HG02840 (cell line): ENCODE data around the gene ITIH6.
"Not testable (repeated sequence)": the region's sequence is repeated elsewhere in the genome, so short reads cannot be mapped to it uniquely, and the experiment has no call there.

Experiments
- ATAC-seq: cut with Tn5 transposase; IDR thresholded peaks from one replicate; pipeline ENCODE4 v1.9.1; 2021; ENCODE audit warnings: mild to moderate bottlenecking, moderate library complexity, moderate number of reproducible peaks; ENCODE audit not compliant: unreplicated experiment, low FRiP score

Gene ITIH6

GRCh38 chrX:54807524-54808108 is 9.6 kb upstream of the ITIH6 start, which contains the start of gene MAGED2:
MAGED2 (plus strand) TSS chrX:54807745; CDS start chrX:54809332, 1,587 bp downstream.
- no peak for ATAC-seq

DNA sequence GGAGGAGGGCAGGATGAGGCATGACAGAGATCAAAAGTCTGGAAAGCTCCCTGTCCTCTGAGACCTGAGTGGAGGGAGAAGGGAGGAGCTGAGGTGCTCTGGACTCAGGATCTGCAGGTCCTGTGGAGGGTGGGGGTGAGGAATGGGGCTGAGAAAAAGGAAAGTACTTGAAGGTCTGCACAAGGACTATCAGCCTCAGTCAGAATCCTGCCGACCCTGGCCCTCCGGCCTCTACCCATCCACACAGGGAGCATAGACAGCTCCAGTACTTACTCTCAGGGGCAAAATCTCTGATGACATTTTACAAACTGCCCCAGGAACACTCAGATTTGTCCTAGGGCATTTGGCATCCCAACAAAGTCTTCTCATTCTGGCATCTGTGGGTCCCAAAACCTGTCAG is 991 bp upstream of the ITIH6 start:
- ATAC-seq, result no peak

- no peak for ATAC-seq
These were observed 3.3 kb downstream of the ITIH6 start for GRCh38 chrX:54794795-54795194.

DNA sequence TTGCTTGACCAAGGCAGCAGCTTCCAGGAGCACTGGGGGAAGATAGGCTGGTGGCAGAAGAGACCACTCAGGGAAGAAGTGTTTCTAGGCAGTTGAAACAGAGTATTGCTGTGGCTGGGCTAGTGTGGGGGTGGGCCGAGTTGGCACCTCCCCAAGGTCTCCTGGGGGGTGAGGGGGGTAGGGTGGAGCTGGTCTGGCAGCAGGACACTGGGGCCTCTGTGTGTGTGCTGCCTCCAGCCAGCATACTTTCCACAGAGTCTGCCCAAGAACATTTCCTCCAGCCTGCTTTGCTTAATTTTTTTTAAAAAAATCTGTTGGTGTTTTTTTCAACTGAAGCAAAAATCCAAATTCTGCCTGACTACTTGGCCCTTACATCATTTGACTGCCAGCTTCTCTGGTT is 4.0 kb downstream of the ITIH6 start:
- ATAC-seq, result no peak

DNA sequence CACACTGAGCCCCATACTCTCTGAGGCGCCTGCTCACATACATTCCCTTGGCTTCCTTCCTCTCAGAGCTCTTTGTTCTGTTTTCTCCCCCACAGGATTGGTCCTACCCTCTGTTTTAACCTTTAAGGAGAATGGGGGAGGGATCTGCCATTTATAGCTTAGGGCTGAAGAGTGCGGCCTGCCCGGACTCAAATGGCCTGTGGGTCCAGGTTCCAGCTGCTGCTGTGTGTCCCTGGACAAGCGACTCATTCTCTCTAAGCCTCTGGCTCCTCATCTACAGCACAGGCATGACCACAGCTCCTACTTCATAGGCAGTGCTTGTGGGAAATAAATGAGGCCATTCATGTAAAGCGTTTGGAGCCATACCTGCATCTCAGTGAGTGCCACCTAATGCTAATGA is 8.7 kb downstream of the ITIH6 start:
- ATAC-seq, result not testable (repeated sequence)

- no peak for ATAC-seq
These were observed 9.6 kb downstream of the ITIH6 start for GRCh38 chrX:54788446-54788845.

DNA sequence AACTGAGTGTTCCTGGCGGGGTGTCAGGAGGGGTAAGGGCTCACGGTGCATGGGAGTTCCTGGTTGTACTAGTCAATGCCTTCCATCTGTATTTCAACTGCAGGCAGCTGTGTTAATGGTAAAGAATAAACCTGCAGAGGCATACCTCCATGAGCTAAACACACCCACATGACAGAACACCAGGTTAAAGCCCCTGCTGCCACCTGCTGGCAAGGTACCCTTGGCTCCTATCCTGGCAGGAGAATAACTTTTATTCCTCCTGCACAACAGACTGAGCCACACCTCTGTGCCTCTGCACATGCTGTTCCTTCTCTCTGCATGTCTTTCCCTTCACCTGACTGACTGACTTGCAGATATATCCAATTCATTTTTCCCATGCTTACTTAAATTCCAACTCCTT is 11.1 kb downstream of the ITIH6 start:
- ATAC-seq, result no peak

GRCh38 chrX:54785901-54786300 is 12.2 kb downstream of the ITIH6 start:
- ATAC-seq, result no peak

DNA sequence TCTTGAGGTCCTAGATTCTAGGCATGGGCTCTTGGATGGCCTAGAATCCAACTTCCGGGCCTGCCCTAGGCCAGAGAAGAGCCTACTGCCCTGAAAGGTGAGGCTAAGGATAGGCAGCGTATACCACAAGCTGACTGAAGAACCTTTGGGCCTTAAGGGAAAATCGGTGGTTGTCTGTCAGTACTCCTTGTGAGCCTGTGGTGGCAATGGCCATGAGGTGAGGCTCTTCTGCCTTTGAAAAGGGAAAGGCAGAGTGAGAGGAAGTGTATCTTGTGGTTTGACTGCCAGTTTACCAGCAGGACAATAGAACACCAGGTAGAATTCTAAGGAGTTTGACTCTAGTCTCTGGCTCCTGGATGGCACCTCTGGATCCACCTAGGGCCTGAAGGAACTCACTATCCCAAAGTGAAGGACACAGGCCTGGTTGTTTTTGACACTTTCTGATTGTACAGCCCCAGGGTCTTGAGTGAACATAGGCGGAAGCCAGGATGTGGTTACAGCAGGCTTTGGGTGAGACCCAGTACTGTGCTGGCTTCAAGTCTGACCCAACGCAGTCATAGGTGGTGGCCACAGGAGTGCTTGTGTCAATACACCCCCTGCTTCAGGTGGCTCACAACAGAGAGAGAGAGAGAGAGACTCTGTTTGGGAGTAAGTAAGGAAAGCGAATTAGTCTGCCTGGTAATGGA is 20.9 kb downstream of the ITIH6 start:
- ATAC-seq, result no peak

GRCh38 chrX:54776061-54776460 is 22.0 kb downstream of the ITIH6 start:
- no peak for ATAC-seq

DNA sequence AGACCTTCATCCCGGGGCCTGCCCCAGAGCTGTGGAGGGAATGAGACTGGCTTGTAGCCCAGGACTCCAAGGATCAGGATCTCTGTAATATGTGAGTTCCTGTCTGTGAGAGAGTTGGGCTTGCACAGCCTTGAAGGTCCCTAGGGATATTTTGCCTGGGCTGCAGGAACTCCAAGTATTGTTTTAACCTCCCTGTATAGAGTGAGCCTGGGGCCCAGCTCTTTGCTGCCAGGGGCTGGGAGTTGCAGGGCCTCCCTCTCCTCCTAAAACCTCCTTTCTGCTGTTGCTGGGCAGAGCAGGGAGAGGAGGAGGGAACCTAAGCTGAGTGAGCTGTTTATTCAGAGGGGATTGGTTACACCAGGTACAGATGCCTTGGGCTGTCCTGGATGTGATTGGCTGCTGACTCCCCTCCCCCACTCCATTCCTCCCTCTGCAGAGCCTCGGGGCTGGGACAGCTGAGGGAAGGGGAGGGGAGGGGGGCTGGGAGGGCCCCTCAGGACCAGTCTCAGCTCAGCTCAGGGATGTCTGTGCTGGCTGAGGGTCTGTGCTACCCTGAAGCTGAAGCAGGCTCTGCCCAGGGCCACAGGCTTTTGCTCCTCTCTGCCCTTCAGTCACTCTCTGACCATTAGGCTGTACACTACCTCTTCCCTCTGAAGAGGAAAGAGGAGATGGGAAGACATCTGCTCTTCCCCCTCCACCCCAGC is 23.5 kb downstream of the ITIH6 start:
- ATAC-seq, result not testable (repeated sequence)

DNA sequence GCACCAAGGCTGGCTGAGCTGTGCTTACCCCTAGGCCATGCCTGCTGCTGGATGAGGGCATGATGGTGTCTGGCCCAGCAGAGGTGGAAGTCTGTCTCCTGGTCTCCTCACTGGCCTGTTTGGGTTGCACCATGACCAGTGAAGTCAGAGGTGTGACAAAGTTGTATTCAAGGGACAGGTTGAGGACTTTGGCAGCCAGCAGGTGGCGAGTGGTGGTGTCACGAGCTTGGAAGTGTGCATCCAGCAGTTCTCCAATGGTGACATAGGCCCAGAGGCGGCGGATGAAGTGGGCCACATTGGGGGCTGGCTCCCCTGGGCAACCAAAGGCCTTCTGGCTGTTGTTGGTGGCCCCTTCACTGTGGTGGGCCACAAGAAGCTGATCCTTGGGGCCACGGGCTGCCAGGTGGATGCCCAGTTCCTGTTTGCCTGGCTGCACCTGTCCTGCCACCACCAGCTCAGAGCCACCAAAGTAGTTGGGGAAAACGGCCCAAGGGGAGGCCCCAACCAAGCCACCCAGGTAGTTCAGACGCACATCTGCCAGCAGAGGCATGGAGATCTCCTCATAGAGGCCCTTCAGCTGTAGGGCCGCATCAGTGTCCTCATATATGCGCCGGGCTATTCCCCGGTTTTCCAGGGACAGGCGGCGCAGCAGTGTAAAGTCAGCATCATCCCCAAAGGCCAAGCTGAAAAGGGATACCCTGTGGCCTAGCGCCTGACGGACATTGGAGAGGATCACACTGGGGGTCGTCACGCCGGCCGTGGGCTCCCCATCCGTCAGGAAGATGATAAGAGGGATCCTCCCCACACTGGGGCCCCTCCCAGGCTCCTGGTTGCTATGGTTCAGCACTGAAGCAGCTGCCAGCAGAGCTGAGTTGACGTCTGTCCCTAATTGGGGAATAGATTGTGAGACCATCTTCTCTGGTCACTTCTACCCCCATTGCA is 39.7 kb downstream of the ITIH6 start:
- no peak for ATAC-seq

DNA sequence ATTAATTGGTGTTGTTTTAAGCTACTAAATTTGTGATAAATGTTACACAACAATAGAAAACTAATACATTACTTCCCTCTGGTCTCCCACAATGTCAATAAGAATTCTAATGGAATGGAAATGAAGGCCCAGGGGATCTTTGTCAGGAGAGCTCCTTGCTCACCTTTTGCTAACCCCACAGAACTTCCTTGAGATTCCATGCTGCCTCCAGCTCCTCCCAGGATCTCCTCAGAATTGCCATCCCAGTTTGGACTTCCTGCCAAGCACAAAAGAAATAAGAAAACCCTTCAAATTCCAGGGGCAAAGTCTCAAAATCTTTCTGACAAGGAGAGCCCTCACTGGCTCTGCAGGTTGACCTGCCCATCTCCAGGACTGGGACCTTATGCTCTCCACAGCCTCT is 43.2 kb downstream of the ITIH6 start:
- no peak for ATAC-seq

- ATAC-seq, result no peak
These were observed 49.4 kb downstream of the ITIH6 start for GRCh38 chrX:54748626-54749025.

GRCh38 chrX:54747733-54748393 is 50.2 kb downstream of the ITIH6 start:
- no peak for ATAC-seq

- ATAC-seq, result no peak
These were observed 51.1 kb downstream of the ITIH6 start for GRCh38 chrX:54746928-54747327.

GRCh38 chrX:54745676-54746075 is 52.4 kb downstream of the ITIH6 start:
- ATAC-seq, result no peak

- ATAC-seq, result not testable (repeated sequence)
These were observed 59.5 kb downstream of the ITIH6 start for GRCh38 chrX:54738567-54738966.

- ATAC-seq, result not testable (repeated sequence)
These were observed 61.6 kb downstream of the ITIH6 start for GRCh38 chrX:54736298-54736942.

- ATAC-seq, result no peak
These were observed 76.6 kb downstream of the ITIH6 start for GRCh38 chrX:54721424-54721823.
